Measurements from ENCODE around the gene RAPGEF6. TPM values are rescaled to one million over a fixed set of nuclear protein-coding genes. Genes with fewer than 3 reads are reported as not detected.

RAPGEF6 gene
- total RNA-seq, 2 experiments from 2014 or later, result 25.7 to 26.0 TPM

DNA sequence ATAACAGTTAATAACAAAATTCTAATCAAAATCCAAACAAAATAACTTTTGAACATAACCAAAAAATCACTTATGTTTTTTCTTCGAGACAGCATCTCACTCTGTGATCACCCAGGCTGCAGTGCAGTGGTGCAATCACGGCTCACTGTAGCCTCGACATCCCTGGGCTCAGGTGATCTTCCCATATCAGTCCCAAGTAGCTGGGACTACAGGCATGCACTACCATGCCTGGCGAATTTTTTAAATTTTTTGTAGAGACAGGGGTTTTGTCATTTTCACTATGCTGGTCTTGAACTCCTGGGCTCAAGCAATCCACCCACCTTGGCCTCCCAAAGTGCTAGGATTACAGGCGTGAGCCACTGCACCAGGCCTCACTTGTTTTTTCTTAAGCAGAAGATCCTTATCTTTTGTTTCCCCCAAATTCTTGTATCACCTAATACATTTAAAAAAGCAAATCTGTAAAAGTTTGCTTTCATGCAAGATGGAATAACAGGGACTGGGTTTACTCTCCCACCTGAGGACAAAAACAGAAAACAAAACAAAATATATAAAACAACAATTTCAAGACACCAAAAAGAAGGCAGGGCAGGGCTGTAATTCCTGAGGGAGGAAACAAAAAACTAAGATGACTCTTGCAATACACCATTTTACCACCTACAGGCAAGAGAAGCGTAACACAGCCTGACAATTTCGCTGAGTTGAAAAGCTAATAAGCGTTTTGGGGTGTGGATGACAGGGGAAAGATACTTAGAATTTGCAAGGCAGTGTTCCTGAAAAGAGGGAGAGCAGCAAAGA lies 71.4 kb downstream of the RAPGEF6 start:
- H3K36me3 Mint-ChIP-seq, result peaks cover 26% of the 10 kb centered on the region
- H3K4me3 Mint-ChIP-seq, result no peak overlapping the region
- no peaks in the 10 kb centered on the region for H3K9me3 Mint-ChIP-seq
- no peaks in the 10 kb centered on the region for H3K27me3 Mint-ChIP-seq
- DNase-seq, result no peak
- H3K4me1 Mint-ChIP-seq, result peaks cover 33% of the 10 kb centered on the region
- no peak overlapping the region for H3K27ac Mint-ChIP-seq

DNA sequence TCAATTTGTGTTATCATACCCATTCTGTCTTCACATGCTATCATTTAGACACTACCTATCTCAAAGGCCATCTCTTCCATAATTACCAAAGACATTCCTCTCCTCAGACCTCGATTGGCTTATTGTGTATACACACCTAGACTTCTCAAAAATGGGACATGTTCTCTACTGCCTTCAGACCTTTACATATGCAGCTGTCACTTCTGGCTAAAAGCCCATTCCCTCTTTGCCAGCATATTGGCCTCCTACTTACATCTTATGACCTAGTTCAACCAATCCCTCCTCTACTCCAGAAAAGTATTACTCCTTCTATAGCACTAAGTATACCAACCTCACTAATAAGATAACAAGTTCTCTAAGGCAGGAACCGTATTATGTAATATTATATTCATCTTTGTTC lies 84.4 kb downstream of the RAPGEF6 start:
- H3K27me3 Mint-ChIP-seq, result no peaks in the 10 kb centered on the region
- peaks cover 61% of the 10 kb centered on the region for H3K4me1 Mint-ChIP-seq
- H3K4me3 Mint-ChIP-seq, result no peak overlapping the region
- H3K36me3 Mint-ChIP-seq, result peaks cover 62% of the 10 kb centered on the region
- peak overlapping the region; percentile 22 for H3K27ac Mint-ChIP-seq
- DNase-seq, result no peak
- H3K9me3 Mint-ChIP-seq, result peaks cover 6% of the 10 kb centered on the region

DNA sequence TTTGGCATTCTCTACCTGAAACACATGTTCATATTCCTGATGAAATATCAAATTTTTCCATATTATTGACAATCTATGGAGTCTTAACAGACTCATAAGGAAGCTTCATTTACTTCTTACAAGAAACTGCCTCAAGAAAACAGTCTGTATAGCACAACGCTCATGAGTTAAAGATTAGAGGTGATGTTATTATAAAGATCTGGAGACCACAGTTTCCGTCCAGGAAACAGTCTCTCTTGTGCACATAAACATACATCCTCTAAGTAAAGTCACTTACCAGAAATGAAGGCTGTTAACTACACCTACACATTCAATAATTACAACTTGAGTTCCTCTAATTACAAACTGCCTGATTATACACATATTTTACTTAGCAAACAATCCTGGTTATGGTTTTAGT lies 86.9 kb downstream of the RAPGEF6 start:
- DNase-seq, result no peak
- peak overlapping the region; percentile 95 for H3K27ac Mint-ChIP-seq
- no peaks in the 10 kb centered on the region for H3K27me3 Mint-ChIP-seq
- H3K9me3 Mint-ChIP-seq, result peaks cover 8% of the 10 kb centered on the region
- peaks cover 58% of the 10 kb centered on the region for H3K36me3 Mint-ChIP-seq
- H3K4me1 Mint-ChIP-seq, result peaks cover 73% of the 10 kb centered on the region
- peak overlapping the region; percentile 83 for H3K4me3 Mint-ChIP-seq

DNA sequence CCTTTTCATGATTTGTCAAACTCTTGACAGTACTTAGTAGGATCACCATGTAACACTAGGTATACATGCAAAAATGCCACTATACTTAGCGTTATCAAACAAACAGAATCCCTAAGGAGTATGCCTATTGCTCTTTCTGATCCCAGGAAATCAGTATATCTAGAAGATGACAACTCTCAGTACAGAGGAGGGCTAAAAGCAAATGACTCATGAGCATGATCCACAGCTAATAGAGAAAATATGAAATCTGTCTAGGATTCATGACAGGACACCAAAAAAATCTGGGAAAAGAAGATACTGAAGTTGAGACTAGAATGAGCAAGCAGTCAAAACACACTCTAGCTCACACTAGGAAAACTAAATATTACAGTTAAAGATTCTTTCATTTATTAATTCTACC lies 89.2 kb downstream of the RAPGEF6 start:
- Mint-ChIP-seq H3K4me1 (peaks cover 75% of the 10 kb centered on the region), H3K4me3 (peak overlapping the region; percentile 57), H3K27ac (peak overlapping the region; percentile 67), H3K36me3 (peaks cover 59% of the 10 kb centered on the region), H3K9me3 (peaks cover 6% of the 10 kb centered on the region), H3K27me3 (no peaks in the 10 kb centered on the region)
- DNase-seq, result no peak

DNA sequence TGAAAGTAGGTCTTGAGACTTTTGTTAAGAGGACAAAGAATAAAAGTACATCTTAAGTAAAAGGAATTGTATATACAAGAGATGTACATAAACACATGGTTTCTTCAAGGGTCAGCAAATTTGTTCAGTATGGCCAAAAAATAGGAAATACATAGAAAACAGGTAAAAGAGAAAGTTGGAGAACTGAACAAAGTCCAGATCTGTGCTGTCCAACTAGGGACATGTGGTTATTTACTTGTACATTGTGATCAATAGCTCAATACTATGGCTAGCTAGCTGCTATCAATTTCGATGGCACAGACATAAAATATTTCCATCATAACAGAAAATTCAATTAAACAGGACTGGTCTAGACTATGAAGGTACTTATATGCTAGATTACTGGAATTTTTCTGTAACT lies 92.3 kb downstream of the RAPGEF6 start:
- peak overlapping the region; percentile 36 for H3K27ac Mint-ChIP-seq
- H3K4me3 Mint-ChIP-seq, result no peak overlapping the region
- DNase-seq, result no peak
- H3K27me3 Mint-ChIP-seq, result no peaks in the 10 kb centered on the region
- H3K36me3 Mint-ChIP-seq, result peaks cover 53% of the 10 kb centered on the region
- peaks cover 70% of the 10 kb centered on the region for H3K4me1 Mint-ChIP-seq
- peaks cover 2% of the 10 kb centered on the region for H3K9me3 Mint-ChIP-seq

DNA sequence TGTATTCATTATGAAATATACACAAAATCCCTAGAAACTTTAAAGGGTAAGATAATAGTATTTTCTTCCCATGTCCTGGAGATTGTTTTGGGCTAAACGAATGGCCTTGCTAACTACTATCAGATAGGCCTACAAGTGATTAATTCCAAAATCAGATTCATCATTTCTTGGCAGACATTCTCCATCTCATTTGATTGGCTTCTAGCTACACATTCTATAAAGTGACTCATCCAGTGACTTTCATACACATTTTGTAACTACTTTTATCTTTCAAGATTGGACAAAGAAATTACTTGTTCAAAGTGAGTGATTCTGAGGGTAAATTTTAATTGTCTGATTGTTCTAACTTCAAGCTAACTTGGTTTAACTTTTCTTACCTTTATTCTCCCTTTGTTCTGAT lies 93.3 kb downstream of the RAPGEF6 start:
- Mint-ChIP-seq H3K27ac (peak overlapping the region; percentile 4), H3K4me3 (no peak overlapping the region), H3K36me3 (peaks cover 49% of the 10 kb centered on the region), H3K9me3 (peaks cover 2% of the 10 kb centered on the region), H3K4me1 (peaks cover 69% of the 10 kb centered on the region), H3K27me3 (no peaks in the 10 kb centered on the region)
- no peak for DNase-seq

DNA sequence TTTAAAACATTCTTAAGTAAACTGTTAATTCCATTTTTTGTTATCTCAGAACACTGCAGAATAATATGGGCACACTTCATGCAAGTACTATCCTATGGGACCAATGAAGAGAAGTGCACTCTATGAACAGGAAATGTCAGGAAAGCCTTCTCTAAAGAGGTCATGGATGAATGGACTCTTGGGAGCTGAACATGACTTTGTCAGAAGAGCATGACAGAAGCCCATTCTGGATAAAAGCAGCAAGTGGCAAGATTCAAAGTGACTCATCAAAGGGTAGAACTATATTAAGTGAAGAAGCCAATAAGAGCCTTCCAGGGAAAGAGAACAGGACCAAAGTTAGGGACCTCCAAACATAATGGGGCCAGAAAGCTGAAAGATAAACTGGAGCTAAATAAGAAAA lies 94.0 kb downstream of the RAPGEF6 start:
- H3K4me1 Mint-ChIP-seq, result peaks cover 74% of the 10 kb centered on the region
- peaks cover 51% of the 10 kb centered on the region for H3K36me3 Mint-ChIP-seq

DNA sequence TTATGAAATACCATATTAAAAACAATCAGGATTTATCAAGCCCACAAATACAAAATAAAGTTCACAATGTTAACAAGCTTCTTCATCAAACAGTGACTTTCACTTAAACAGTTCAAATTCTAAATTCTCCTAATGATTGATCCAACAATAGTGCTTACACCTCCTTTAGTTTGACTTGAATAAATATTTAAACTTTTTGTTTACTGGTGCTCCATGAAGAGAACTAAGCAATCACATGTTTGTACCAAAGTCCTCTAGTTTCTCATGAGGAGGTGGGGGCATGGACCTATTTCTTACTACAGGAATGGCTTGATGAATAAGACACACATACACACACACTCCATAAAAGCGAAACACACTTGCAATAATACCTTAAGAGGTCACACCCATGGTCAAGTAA lies 95.8 kb downstream of the RAPGEF6 start:
- peaks cover under 1% of the 10 kb centered on the region for H3K9me3 Mint-ChIP-seq
- no peak overlapping the region for H3K4me3 Mint-ChIP-seq
- no peak for DNase-seq
- no peaks in the 10 kb centered on the region for H3K27me3 Mint-ChIP-seq
- peaks cover 72% of the 10 kb centered on the region for H3K4me1 Mint-ChIP-seq
- peaks cover 46% of the 10 kb centered on the region for H3K36me3 Mint-ChIP-seq
- no peak overlapping the region for H3K27ac Mint-ChIP-seq

More for the DNA sequence above, 94.0 kb downstream of the RAPGEF6 start:
- H3K27ac Mint-ChIP-seq, result peak overlapping the region; percentile 38
- DNase-seq, result no peak
- peaks cover 2% of the 10 kb centered on the region for H3K9me3 Mint-ChIP-seq
- H3K4me3 Mint-ChIP-seq, result no peak overlapping the region
- H3K27me3 Mint-ChIP-seq, result no peaks in the 10 kb centered on the region

DNA sequence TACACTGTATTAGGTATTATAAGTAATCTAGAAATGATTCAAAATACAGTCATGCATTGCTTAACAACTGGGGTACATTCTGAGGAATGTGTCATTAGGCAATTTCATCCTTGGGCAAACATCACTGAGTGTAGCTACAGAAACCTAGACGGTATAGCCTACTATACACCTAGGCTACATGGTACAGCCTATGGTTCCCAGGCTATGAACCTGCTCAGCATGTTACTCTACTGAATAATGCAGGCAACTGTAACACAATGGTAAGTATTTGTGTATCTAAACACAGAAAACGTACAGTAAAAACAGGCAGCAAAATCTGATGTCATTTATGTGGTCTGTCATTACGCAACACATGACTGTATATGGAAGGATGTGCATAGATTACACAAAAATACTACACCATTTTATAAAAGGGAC lies 96.8 kb downstream of the RAPGEF6 start:
- H3K27me3 Mint-ChIP-seq, result no peaks in the 10 kb centered on the region

DNA sequence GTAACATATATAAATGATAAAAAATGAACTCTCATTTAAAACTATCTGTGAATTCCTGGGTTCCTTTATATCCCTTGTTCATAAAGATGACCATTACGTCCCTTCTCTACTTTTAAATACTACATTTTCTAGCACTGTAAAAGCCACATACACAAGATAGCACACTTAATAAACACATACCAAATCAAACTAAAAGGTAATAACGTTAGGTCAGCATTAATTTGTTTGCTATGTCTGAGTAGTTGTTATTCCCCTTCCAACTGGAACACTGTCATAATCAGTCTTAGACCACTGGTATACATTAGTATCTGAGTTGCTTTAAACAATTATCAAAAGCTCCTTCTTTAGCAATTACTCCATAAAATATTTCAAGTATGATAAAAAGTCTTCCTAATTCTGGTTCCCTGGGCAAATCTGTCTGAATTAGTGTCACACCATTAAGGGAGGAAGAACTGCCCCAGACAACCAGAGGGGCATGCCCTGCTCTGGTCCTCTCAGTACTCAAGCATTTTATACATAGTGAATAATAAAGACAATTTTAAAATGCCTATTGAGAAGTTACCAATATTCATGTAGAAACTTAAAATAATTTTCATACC lies 98.1 kb downstream of the RAPGEF6 start:
- H3K9me3 Mint-ChIP-seq, result no peaks in the 10 kb centered on the region
- H3K27me3 Mint-ChIP-seq, result no peaks in the 10 kb centered on the region
- peak overlapping the region; percentile 65 for H3K4me3 Mint-ChIP-seq
- no peak for DNase-seq
- peak overlapping the region; percentile 88 for H3K27ac Mint-ChIP-seq
- peaks cover 77% of the 10 kb centered on the region for H3K4me1 Mint-ChIP-seq
- peaks cover 33% of the 10 kb centered on the region for H3K36me3 Mint-ChIP-seq

More for the DNA sequence above, 96.8 kb downstream of the RAPGEF6 start:
- Mint-ChIP-seq H3K36me3 (peaks cover 38% of the 10 kb centered on the region), H3K9me3 (no peaks in the 10 kb centered on the region), H3K4me3 (no peak overlapping the region), H3K4me1 (peaks cover 74% of the 10 kb centered on the region), H3K27ac (peak overlapping the region; percentile 68)
- DNase-seq, result no peak

DNA sequence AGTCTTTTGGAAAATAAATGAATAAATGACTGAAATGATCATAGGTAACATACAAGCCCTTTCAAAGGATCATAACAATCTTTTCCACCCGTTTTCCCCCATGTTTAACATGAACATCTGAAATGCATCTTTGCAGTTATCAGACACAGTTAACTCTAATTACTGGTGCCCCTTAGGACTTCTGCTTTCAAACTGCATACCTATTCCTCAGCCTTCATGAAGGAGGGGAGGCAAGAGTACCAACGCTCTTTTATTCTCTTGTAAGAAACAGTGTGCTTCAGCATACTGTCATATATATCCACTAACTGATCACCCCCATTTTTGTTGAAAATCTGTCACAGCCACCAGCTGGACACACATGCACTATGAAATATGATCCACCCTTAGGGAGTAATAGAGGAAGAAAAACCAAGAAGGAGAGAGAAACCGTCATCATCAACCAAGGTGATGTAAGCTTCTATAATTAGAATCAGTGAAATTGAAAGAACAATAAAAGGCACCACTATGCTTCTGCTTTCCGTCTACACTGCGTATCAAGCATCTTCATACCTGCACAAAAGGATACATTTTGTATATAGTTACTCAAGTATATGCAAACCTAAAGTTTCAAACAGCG lies 98.7 kb downstream of the RAPGEF6 start:
- Mint-ChIP-seq H3K4me1 (peaks cover 72% of the 10 kb centered on the region), H3K36me3 (peaks cover 28% of the 10 kb centered on the region), H3K4me3 (peak overlapping the region; percentile 65), H3K9me3 (no peaks in the 10 kb centered on the region), H3K27me3 (no peaks in the 10 kb centered on the region), H3K27ac (peak overlapping the region; percentile 88)
- DNase-seq, result no peak

DNA sequence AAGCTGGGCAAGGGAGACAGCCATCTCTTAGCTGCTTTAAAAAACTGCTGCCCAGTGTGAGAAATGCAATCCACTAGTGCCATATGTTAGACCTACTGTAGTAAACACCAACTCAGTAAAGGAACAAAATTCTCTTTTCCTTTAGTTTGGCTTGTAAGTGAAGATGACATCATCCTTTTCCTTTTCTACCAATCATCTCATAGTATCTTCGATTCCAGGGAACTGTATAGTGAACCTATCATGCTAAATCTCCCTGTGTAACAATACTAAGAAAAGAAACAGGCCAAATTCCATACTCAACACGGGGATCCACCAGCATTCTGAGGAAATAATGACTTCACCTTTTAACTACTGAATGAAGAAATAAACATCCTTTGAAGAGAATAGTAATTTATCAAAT lies 100.1 kb downstream of the RAPGEF6 start:
- Mint-ChIP-seq H3K27ac (peak overlapping the region; percentile 74), H3K9me3 (no peaks in the 10 kb centered on the region), H3K4me1 (peaks cover 74% of the 10 kb centered on the region)

DNA sequence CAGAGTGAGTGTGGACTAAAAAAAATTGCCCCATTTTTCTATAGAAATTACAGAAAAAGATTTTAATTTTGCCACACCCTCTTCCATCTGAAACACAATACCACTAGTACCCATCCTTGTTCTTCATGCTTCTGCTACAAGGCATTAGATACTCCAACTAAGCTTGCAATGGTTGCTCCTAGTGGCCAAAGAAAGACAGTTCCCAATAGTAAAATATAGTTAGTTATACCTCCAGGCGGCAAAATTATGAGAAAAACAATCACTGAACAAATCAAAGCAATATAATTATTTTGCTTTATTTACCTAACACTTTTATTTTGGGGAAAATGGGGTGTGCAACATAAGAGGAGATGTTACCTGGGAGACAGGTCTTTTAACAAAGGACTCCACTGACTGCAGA lies 101.2 kb downstream of the RAPGEF6 start:
- H3K27me3 Mint-ChIP-seq, result no peaks in the 10 kb centered on the region
- no peaks in the 10 kb centered on the region for H3K9me3 Mint-ChIP-seq
- H3K4me1 Mint-ChIP-seq, result peaks cover 71% of the 10 kb centered on the region
- H3K4me3 Mint-ChIP-seq, result no peak overlapping the region
- peak overlapping the region; percentile 61 for H3K27ac Mint-ChIP-seq
- DNase-seq, result no peak
- peaks cover 25% of the 10 kb centered on the region for H3K36me3 Mint-ChIP-seq

More for the DNA sequence above, 100.1 kb downstream of the RAPGEF6 start:
- no peaks in the 10 kb centered on the region for H3K27me3 Mint-ChIP-seq
- H3K4me3 Mint-ChIP-seq, result no peak overlapping the region
- H3K36me3 Mint-ChIP-seq, result peaks cover 27% of the 10 kb centered on the region
- DNase-seq, result no peak

DNA sequence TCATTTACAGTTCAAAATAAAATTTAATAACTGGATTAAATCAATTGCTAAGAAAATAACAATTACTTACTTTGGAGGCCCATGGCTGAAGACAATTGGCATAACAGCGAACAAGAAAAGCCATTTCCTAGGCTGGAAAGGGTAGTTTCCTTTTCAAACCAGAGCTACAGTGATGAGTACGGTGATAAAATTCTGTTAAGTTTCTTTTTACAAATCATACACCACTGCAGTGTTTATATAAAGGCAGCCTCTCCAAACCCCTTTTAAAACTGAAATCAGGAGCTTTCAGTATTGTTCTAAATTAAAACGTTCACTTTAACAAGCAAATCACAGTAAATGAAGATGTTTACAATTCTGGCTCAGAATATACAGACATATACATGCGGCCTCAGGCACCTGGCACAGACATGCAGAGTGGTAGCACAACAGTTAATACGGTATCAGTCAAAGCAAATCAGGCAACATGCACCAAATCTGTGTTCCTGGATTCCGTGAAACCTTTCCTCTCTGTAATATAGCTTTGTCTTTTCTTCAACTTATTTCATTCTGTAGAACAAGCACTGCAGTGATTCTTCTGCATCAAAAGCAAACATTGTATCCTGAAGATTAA lies 102.9 kb downstream of the RAPGEF6 start:
- H3K36me3 Mint-ChIP-seq, result peaks cover 23% of the 10 kb centered on the region
- H3K9me3 Mint-ChIP-seq, result no peaks in the 10 kb centered on the region
- H3K4me3 Mint-ChIP-seq, result peak overlapping the region; percentile 75
- peak overlapping the region; percentile 91 for H3K27ac Mint-ChIP-seq
- no peaks in the 10 kb centered on the region for H3K27me3 Mint-ChIP-seq
- DNase-seq, result no peak
- H3K4me1 Mint-ChIP-seq, result peaks cover 66% of the 10 kb centered on the region

DNA sequence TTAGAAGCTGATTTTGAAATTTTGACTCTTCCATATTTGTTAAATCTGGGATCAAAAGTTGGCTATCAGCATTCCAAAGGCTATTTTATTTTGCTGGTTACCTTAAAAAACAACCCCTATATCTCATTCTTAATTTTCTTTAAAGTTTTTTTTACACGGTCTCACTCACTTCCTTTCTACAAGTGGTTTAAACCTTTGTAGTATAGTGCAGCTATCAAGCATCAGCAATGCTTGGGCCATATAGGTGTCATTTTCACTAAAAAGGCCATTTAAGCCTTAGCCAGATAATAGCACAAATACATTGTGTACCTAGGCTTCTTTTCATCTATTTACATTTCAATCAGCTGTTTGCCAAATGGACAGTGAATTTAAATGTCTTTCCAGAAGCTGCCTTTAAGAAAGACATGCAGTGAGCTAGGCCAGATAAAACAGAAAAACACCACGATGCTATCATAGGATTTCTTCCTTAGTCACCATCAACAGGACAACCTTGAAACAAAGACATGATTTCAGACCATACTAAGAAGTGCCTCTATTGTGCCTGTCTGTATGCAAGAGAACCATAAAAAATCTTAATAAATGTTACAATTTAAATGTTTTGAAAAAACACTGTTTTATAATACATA lies 104.2 kb downstream of the RAPGEF6 start:
- peaks cover 66% of the 10 kb centered on the region for H3K4me1 Mint-ChIP-seq
- H3K27ac Mint-ChIP-seq, result peak overlapping the region; percentile 82
- peaks cover 25% of the 10 kb centered on the region for H3K36me3 Mint-ChIP-seq
- DNase-seq, result no peak
- no peaks in the 10 kb centered on the region for H3K9me3 Mint-ChIP-seq
- no peaks in the 10 kb centered on the region for H3K27me3 Mint-ChIP-seq
- H3K4me3 Mint-ChIP-seq, result peak overlapping the region; percentile 45
